ENCODE data around the gene OR6K2.
"Not testable (repeated sequence)": the region's sequence is repeated elsewhere in the genome, so short reads cannot be mapped to it uniquely, and the experiment has no call there.

The OR6K2 gene, protein sequence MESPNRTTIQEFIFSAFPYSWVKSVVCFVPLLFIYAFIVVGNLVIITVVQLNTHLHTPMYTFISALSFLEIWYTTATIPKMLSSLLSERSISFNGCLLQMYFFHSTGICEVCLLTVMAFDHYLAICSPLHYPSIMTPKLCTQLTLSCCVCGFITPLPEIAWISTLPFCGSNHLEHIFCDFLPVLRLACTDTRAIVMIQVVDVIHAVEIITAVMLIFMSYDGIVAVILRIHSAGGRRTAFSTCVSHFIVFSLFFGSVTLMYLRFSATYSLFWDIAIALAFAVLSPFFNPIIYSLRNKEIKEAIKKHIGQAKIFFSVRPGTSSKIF

DNA sequence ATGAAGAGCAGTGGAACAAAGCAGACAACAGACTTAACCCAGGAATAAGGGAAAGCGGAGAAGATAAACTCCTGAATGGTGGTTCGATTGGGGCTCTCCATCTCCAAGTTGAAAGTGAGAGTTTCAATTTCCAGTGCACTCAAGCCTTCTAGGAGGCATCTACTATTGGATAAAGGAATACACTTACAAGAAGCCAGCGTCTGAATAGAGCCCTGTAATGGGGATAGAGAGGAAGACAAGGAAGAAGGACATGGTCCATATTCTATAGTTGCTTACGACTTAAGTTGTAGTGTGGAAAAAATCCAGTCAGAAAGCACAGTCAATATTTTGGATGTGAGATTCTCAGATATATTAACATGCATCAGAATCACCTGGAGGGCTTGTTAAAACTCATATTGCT is at the start of gene OR6K2:
OR6K2 (minus strand) TSS at position 101 of the 400 bp plus-strand sequence; CDS start at position 101, 0 bp downstream.
- DNase-seq: no peak

DNA sequence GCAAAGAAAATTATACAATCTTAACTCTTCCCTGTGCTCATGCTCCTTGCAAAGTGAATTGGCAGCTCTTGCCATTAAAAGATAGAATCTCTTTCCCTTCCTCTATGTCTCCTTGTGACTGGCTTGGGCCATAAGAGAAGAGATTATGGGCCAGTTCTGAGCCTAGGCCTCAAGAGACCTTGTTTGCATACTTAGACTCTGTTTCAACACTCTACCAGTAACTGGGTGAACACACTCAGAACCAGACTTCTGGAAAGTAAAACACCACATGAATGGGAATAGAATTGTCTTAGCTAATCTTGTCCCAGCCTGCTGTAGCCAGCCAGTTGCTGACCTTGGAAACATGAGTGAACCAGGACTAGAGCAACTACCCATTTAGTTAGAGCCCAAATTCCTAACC is 35.4 kb upstream of the OR6K2 start:
- no peak for DNase-seq

DNA sequence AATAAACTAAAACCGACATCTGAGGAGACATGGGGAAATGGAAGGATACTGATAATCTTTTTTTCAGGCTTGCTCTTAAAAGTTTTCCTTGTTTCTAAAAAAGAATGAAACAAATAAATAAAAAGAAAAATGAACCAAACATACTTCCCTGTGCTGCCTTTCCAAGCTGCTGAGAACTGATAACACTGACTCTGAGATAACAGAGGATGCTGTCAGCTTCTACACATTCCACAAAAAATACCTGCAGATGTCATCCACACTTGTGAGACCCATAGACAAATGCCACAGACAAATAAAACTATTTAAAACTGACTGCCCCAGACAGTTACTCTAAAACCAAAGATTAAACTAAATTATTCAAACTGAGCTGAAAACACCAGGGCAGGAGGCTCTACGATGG is 32.1 kb upstream of the OR6K2 start:
- no peak for DNase-seq

DNA sequence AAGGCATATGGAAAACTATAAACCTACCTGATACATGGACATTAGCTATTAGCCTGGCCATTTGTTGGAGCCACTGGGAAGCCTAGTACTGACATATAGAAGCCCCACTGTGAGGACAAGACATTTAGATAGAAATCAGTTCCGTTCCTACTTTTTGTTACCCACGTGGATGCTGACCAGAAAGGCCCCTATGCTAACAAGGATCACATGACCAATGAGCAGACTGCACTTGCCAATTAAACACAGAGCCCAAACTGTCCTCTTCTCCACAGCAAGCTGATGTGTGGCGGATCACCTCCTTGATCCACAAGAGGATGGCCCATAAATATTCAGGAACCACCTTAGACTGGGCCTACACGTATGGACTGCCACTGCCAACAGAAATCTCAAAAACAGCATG is 31.3 kb upstream of the OR6K2 start:
- no peak for DNase-seq

DNA sequence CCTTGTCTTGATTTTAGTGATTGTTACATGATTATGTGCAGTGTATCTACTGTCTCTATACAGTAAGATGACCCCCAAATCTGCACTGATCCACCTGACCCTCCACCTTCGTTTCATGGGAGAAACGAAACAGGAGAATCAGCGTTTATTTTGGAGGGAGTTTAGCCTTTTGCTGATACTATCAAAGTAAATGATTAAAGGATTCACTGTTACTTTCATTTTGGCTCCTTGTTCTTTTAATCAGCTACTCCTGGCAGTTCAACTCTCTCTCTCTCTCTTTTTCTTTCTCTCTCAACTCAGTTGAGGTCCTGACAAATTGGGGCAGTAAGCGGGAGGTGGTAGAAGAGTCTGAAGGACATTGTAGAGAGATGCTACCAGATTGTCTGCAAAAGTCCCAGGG is 30.0 kb upstream of the OR6K2 start:
- DNase-seq: no peak

DNA sequence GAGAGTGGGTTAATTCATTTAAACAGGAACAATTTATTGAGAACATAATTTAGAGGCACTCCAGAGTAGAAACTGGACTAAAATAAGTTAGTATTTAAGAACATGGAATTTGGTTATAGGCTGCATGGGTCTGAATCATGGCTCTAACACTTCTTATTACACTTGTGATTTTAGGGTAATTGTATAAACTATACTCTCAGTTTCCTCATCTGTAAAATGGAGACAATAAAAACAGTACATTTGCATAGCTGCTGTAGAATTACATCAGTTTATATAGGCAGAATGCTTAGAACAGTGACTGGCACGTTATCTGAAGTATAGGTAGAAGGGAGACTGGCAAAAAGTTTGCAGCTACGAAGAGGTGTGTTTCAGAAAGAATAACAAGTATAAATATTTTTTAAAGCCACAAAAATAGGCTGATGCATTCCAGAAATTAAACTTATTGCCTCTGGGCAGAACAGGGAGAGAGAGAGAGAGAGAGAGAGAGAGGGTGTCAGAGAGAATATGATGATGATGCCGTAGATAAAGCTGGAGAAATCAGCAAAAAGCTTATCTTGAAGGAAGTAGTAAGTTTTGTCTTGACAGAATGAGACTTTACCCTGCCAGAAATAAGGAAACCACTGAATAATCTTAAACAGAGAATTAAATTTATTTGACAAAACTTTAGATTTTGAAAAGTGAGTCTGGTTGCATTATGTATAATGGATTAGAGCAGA is 28.2 kb upstream of the OR6K2 start:
- no peak for DNase-seq

DNA sequence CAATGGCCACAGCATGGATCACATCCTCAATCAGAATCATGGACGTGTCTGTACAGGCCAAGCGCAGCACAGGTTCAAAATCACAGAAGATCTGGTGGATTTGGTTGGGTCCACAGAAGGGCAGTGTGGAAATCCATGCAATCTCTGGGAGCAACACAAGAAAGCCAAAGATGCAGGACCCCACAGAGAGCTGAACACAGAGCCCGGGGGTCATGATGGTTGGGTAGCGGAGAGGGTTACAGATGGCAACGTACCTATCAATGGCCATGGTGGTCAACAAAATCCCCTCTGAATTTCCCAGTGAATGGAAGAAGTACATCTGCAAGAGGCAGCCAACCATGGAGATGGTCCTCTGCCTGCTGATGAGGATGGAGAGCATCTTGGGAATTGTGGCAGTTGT is 24.0 kb upstream of the OR6K2 start:
- no peak for DNase-seq

DNA sequence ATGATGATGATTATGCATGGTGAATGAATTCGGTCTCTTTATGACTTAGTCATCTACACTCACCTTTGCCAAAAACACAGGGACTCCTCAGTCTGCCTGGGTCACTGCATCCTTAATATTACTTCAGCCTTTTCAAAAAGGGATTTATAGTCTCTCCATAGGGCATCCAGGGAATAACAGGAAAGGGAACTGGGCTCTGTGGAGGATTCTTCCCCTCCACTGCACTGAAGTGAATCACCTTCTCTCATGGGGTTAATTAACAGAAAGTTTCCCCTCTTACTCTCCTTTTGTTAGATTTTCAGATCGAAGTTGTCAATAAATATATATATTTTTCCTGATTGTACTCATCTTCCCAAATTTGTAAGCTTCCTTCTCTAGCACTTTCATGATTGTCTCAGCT is 20.2 kb upstream of the OR6K2 start, which contains the start of gene OR6K3:
OR6K3 (minus strand) TSS at position 101 of the 400 bp plus-strand sequence. CDS start 2,605 bp downstream, outside the sequence.
- DNase-seq: no peak

DNA sequence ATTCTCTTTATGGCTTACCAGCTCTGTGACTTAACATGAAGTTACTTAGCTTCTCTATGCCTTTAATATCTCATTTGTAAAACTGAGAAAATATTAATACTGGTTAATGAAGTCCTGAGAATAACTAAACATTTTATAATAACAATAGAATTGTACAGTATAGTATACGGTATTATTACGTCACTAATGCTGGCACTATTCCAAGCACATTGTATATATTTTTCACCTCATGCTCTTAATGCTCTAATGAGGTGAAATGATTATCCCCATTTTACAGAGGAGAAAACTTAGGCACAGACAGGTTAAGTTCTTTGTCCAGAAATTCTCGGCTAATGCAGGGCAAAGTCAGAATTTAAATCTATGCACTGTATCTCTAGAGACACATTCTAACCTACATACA is 19.2 kb upstream of the OR6K2 start:
- no peak for DNase-seq

DNA sequence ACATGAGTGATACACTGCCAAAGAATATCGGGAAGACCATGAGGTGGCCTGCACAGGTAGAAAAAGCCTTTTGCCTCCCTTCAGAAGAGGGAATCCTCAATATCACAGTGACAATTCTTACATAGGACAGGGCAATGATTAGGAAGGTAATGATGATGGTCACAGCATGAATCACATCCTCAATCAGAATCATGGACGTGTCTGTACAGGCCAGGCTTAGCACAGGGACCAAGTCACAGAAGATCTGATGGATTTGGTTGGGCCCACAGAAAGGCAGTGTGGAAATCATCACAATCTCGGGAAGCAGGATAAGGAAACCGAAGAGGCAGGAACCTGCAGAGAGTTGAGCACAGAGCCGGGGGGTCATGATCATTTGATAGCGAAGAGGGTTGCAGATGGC is 16.9 kb upstream of the OR6K2 start:
- DNase-seq: no peak

DNA sequence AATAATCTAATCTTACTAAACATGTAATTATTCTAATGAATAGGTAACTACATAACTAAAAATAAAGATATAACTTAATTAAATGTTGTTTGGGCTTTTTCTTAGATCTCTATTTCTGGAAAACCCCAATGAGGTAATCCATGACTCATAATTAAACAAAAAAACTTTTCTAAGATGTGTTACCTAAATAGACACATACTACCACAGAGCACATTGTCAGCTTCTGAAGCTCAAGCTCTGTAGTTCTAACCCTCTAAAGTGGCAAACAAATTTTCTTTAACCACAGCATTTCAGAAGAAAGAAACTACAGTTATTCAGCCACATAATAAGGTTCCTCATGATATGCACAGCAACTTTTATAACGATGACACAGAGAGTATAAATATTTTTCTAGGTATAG is 15.9 kb upstream of the OR6K2 start:
- no peak for DNase-seq

DNA sequence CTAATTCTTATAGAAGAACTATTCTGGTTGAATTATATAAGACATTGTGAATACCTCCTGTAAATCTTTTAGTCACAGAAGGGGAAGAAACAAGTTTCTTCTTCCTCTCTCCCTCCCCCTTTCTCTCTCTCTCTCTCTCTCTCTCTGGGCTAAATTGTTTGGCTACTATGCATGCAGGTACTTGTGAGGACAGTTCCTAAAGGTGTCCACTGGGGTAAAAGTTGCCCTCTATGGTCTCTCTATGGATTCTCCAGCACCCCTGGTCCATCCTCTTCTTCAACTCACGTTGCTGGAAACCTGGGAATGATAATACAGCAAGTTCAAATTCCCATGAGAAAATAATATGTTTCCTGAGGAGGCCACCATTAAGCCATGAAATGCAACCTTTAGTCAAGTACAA is 14.3 kb upstream of the OR6K2 start:
- no peak for DNase-seq

DNA sequence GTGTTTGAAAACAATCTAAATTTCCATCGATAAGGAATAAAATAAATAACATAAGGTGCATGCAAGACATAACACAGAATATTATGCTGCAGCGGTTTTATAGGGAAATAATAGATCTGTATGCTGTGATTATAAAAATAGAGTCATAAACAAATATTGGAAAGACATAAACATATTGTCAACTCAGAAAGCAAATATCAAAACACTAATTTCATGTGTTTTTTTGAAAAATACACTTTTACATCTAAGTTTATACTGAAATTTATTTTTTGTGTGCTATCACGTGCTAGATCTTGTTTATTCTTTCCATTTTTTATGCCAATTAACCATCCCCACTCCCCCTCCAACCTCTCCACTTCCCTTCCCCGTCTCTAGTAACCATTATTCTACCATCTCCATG is 10.6 kb upstream of the OR6K2 start:
- no peak for DNase-seq

DNA sequence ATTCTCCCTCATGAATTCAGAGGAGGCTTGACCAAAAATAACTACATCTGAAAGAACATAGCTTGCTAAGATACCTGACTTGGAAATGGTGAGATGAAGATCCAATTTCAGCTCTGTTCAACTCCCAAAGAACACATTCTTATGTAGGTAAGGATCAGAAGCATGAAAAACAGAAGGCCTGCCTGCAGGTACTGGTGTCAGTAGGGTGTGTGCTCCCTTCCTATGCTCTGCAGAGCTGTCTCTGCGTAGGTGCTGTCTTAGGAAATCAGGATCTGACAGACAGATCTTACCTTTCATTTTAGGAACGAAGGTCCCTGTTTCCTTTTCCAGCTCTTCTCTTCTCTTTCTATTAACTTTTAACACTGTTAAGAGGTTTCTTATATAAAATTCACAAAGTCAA is 5.6 kb upstream of the OR6K2 start:
- DNase-seq: no peak

DNA sequence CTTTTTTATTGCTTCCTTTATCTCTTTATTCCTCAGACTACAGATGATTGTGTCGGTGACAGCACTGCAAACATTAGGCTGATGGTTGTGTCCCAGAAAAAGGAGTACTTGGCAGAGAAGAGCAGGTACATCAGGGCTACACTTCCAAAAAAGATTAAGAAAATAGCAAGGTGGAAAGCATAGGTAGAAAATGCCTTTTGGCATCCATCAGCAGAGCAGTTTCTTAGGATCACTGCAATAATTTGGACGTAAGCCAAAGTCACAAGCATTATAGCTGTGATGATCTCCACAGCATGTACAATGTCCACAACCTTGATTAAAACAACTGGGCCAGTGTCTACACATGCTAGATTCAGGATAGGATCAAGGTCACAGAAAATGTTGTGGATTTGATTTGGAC is 5.9 kb downstream of the OR6K2 start:
- no peak for DNase-seq

DNA sequence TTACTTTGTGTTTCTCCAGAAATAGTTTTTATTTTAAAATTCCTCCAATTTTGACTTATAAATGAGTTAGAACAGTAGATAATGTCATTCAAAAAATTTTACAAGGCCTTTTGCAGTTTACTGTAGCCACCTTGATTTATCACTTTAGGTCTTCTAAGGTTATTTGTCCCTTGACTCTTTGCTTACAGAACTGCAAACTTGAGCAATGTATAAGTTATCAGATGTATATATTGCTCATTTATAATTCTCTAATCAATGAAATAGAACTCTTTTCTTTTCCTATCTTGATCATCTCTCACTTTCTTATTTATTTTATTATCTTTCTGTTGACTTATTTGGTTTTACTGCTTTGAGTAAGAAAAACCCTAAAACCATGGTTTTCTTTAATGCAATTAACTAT is 8.1 kb downstream of the OR6K2 start:
- DNase-seq: no peak

DNA sequence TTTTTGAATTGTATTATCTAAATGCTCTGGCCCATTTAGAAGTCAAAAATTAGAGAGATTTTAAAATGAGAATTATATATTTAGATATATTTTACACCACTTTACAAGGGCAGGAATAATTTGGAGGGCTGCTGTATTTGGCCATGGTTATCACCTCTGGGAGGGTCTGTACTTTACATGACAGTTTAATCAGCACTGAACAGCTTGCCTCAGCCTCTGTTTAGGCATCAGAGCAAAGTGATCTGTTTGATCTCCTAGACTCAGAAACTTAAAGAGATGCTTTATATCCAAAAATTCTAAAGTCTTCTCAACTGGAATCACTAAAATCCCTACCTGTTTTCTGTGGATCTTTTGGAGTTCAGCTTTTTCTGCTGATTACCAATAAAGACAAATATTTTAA is 8.5 kb downstream of the OR6K2 start:
- no peak for DNase-seq

DNA sequence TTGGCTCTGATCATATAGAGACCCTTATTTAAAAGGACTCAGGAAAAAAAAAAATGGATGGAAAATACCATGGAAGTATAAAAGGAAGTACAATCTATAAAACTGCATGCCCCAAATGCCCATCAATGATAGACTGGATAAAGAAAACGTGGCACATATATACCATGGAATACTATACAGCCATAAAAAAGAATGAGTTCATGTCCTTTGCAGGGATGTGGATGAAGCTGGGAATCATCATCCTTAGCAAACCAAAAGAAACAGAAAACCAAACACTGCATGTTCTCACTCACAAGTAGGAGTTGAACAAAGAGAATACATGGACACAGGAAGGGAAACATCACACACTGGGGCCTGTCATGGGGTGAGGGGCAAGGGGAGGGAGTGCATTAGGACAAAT is 9.3 kb downstream of the OR6K2 start:
- not testable (repeated sequence) for DNase-seq

DNA sequence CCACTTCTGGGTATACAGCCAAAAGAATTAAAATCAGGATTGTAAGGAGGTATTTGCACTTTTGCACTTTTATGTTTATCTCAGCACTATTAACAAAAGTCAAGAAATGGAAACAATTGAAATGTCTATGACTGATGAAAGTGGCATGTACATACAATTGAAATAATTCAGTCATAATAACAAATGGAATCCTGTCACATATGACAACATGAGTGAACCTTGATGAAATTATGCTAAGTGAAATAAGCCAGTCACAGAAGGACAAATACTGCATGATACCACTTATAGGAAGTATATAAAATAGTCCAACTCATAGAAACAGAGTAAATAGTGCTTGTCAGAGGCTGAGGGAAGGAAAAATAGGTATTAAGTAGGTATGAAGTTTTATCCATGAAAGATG is 10.6 kb downstream of the OR6K2 start:
- no peak for DNase-seq

DNA sequence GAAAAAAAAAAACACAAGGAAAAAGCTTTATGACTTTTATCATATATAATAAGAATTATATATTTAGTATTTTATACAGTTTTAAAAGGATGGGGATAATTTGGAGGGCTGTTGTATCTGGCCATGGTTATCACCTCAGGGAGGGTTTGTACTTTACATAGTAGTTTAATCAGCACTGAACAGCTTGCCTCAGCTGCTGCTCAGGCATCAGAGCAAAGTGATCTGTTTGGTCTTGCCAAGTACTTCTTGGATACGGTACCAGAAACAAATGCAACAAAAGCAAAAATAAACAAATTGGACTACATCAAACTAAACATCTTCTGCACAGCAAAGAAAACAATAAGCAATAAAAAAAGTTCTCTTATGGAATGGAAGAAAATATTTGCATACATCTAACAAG is 11.3 kb downstream of the OR6K2 start:
- no peak for DNase-seq

DNA sequence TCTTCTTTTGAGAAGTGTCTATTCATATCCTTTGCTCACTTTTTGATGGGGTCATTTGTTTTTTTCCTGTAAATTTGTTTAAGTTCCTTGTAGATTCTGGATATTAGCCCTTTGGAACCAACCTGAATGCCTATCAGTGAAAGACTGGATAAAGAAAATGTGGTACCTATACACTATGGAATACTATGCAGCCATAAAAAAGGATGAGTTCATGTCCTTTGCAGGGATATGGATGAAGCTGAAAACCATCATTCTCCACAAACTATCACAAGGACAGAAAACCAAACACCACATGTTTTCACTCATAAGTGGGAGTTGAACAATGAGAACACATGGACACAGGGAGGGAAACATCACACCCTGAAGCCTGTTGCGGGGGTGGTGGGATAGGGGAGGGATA is 12.1 kb downstream of the OR6K2 start:
- not testable (repeated sequence) for DNase-seq

DNA sequence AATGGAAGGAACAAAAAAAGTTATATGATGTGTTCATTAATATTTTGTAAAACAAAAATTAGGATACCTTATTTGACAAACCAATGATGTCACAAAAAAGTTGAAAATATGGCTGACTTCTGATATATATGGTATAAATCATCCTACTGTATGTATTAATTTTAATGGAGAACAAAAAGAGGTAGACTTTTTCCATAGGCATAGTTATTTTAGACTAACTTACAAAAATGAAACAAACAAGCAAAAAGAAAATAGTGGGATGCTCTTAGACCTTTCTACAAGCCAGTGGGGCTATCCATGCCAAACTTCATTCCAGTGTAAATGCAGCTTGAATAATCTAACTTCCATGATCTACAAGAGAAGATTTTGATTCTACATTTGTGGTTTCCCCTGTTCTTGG is 13.4 kb downstream of the OR6K2 start:
- no peak for DNase-seq

DNA sequence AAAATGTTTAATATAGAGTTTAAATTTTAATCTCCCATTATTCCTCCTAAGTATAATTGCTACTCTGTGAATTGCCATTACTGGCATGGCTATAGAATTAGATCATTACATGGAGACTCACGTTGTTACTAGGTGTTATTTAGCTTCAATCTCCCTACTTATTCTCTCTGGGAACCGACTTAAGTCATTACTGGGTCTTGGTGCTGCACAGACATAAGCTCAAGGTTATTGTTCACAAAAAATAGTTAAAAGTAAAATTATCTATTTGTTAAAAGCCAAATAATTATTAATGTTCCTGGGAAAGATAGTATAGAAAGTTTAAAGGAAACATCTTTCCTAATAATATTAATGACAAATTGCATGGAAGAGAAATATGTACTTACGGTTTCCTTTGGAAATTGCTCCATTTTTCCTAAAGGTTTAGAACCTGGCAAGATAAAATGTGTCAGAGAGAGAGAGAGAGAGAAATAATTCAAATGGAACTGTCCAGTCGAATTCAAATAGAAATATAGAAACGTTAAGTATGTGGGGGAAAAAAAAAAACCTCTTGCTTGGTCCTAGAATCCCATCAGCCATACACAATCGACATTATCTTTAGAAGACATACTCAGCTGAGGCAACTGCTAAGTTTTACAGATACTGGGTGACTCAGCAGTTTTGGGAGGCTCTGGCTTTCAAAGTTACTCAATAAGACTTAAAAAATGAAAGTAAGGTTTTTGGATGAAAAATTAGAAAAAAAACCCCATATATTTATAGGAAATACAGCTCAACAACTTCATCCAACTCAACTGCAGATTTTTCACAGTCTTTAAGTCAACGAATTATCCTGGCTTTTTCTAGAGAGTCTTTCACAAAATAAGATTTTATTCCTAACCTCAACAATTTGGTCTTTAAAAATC is 14.1 kb downstream of the OR6K2 start, which contains the start of gene SPTA1:
SPTA1 (minus strand) TSS at position 605 of the 899 bp plus-strand sequence; CDS start at position 407, 198 bp downstream.
- no peak for DNase-seq
